HCT116 (cell line): ENCODE measurements around the gene SLCO2A1.

Experiments used
- ATF3 ChIP-seq: IDR thresholded peaks from 2 replicates; pipeline ENCODE4 v1.6.1; 2012
- CEBPB ChIP-seq: IDR thresholded peaks from 2 replicates; pipeline ENCODE4 v1.6.1; 2012; ENCODE audit warnings: low read depth
- CTCF ChIP-seq, 3 experiments: fragments of 200-600 bp in 1 of 3; sonication (generic) in 1 of 3; IDR thresholded peaks in 2 of 3; conservative IDR thresholded peaks in 1 of 3; 2 replicates each; pipeline ENCODE4 v1.5.1; 2012 to 2017; ENCODE audit warnings: low read depth in 2 of 3, low read length in 2 of 3, antibody characterized with exemption in 1 of 3, borderline replicate concordance in 1 of 3, control low read depth in 1 of 3, mild to moderate bottlenecking in 1 of 3, mixed read lengths in 1 of 3, mixed run types in 1 of 3, moderate library complexity in 1 of 3; ENCODE audit not compliant: insufficient read depth in 1 of 3
- EZH2 ChIP-seq: fragments of 200-600 bp; sonication (generic); IDR thresholded peaks from 2 replicates; pipeline ENCODE4 v1.6.1; 2017; ENCODE audit warnings: antibody characterized with exemption, mixed run types
- FOSL1 ChIP-seq: IDR thresholded peaks from 2 replicates; pipeline ENCODE4 v1.6.1; 2012; ENCODE audit warnings: low read depth
- JUND ChIP-seq: IDR thresholded peaks from 2 replicates; pipeline ENCODE4 v1.6.1; 2012
- MAX ChIP-seq: IDR thresholded peaks from 2 replicates; pipeline ENCODE4 v1.6.1; 2012
- POLR2A ChIP-seq: IDR thresholded peaks from 2 replicates; pipeline ENCODE4 v1.7.0; 2011; ENCODE audit warnings: borderline replicate concordance; ENCODE audit not compliant: insufficient read depth, insufficient read length; ENCODE audit errors: extremely low read depth
- POLR2AphosphoS5 ChIP-seq: IDR thresholded peaks from 2 replicates; pipeline ENCODE4 v1.6.1; 2011; ENCODE audit warnings: mild to moderate bottlenecking, low read depth, low read length, moderate library complexity
- RAD21 ChIP-seq: IDR thresholded peaks from 2 replicates; pipeline ENCODE4 v1.6.1; 2012; ENCODE audit warnings: low read depth, mild to moderate bottlenecking
- SP1 ChIP-seq: IDR thresholded peaks from 2 replicates; pipeline ENCODE4 v1.6.1; 2012; ENCODE audit warnings: low read depth
- SRF ChIP-seq: IDR thresholded peaks from 2 replicates; pipeline ENCODE4 v1.6.1; 2012; ENCODE audit warnings: low read depth
- YY1 ChIP-seq: IDR thresholded peaks from 2 replicates; pipeline ENCODE4 v1.6.1; 2011; ENCODE audit warnings: low read length, low read depth, moderate library complexity, mild to moderate bottlenecking; ENCODE audit not compliant: insufficient replicate concordance; ENCODE audit errors: extremely low read depth
- ZBTB33 ChIP-seq: IDR thresholded peaks from 2 replicates; pipeline ENCODE4 v1.6.1; 2011; ENCODE audit warnings: mild to moderate bottlenecking, low read length, moderate library complexity; ENCODE audit not compliant: insufficient replicate concordance; ENCODE audit errors: extremely low read depth

GRCh38 chr3:133949438-133949837 lies 80.3 kb downstream of the SLCO2A1 start:
- TF ChIP-seq EZH2 (no peak), YY1 (no peak), POLR2A (no peak), CTCF (IDR thresholded peaks at IDR 0.05 in 2 of 3, conservative IDR thresholded peaks at IDR 0.05 in 1 of 3; ENCODE audit: borderline replicate concordance in 1 of 3, insufficient read depth in 1 of 3, low read depth in 2 of 3, low read length in 2 of 3) (no peak), CEBPB (no peak), JUND (no peak), FOSL1 (no peak), RAD21 (no peak), SP1 (no peak), MAX (no peak), ZBTB33 (no peak), ATF3 (no peak), SRF (no peak), POLR2AphosphoS5 (no peak)
